Neural progenitor cell (in vitro differentiated cells): ENCODE measurements around the gene STARD8.

Experiments used
- EZH2 ChIP-seq: fragments of 200-600 bp; sonication (generic); IDR thresholded peaks from 2 replicates; pipeline ENCODE4 v1.6.1; 2017; ENCODE audit warnings: antibody characterized with exemption, mild to moderate bottlenecking, moderate library complexity
- EZH2phosphoT487 ChIP-seq: fragments of 200-600 bp; sonication (generic); IDR thresholded peaks from 2 replicates; pipeline ENCODE4 v1.6.1; 2017; ENCODE audit warnings: antibody characterized with exemption
- TF ChIP-seq, protein P1 (sequence below): fragments of 200-600 bp; sonication (generic); IDR thresholded peaks from 2 replicates; pipeline ENCODE4 v1.5.1; 2017; ENCODE audit warnings: antibody characterized with exemption, mild to moderate bottlenecking

DNA sequence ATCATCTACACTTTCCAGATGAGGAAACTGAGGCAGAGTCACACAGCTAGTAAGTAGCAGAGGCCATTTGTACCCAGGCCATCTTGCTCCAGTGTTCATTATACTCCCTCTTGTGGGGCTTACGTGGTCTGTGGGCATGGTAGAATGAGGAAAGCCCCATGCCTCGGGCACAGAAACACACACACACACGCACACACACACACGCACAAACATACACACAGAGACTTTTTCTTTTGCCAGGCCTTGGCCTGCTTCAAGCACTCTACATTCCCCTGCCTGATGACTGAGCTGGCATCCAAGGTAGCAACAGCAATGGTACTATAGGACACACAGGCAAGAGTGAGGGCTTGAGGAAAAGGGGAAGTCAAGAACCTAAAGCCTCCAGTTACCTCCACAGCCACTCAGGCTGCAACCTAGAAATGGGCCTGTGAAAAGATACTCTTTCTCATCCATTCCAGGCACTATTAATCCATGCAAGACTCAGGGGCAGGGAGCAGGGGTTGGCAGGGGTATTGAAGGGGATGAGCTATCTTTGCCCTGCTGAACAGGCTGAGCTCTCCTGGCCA, 43.6 kb downstream of the STARD8 start:
- TF ChIP-seq, protein P1, sequence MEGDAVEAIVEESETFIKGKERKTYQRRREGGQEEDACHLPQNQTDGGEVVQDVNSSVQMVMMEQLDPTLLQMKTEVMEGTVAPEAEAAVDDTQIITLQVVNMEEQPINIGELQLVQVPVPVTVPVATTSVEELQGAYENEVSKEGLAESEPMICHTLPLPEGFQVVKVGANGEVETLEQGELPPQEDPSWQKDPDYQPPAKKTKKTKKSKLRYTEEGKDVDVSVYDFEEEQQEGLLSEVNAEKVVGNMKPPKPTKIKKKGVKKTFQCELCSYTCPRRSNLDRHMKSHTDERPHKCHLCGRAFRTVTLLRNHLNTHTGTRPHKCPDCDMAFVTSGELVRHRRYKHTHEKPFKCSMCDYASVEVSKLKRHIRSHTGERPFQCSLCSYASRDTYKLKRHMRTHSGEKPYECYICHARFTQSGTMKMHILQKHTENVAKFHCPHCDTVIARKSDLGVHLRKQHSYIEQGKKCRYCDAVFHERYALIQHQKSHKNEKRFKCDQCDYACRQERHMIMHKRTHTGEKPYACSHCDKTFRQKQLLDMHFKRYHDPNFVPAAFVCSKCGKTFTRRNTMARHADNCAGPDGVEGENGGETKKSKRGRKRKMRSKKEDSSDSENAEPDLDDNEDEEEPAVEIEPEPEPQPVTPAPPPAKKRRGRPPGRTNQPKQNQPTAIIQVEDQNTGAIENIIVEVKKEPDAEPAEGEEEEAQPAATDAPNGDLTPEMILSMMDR = no peak
- TF ChIP-seq EZH2 (no peak), EZH2phosphoT487 (no peak)
